Measurements from ENCODE around the gene DZIP1. TPM values are rescaled to one million over a fixed set of nuclear protein-coding genes. Genes with fewer than 3 reads are reported as not detected.

The DZIP1 gene
- total RNA-seq, 2 experiments from 2014 or later, result 0.17 to 0.33 TPM

- ChIA-PET CTCF (interaction anchor here (1.3 kb wide), 1 partner anchor 300 kb away, joined by 3 read pairs; no protein-coding TSS in a partner anchor), POLR2A (no interaction called here)
- no peak overlapping the region for H3K27ac Mint-ChIP-seq
- H3K9me3 Mint-ChIP-seq, result no peaks in the 10 kb centered on the region
- no peaks in the 10 kb centered on the region for H3K36me3 Mint-ChIP-seq
- no peak for DNase-seq
- peaks cover 7% of the 10 kb centered on the region for H3K4me1 Mint-ChIP-seq (ENCODE audit: low read depth)
- H3K27me3 Mint-ChIP-seq, result peaks cover 20% of the 10 kb centered on the region
- no peak overlapping the region for H3K4me3 Mint-ChIP-seq
- intact Hi-C loops (cut with micrococcal nuclease), result no loop called here
Measured at GRCh38 chr13:95533545-95534160, 110.9 kb downstream of the DZIP1 start.

GRCh38 chr13:95530178-95530577, 114.3 kb downstream of the DZIP1 start:
- Mint-ChIP-seq H3K27ac (no peak overlapping the region), H3K4me1 (ENCODE audit: low read depth) (peaks cover 1% of the 10 kb centered on the region), H3K27me3 (peaks cover 14% of the 10 kb centered on the region), H3K4me3 (no peak overlapping the region), H3K9me3 (no peaks in the 10 kb centered on the region), H3K36me3 (no peaks in the 10 kb centered on the region)
- ChIA-PET CTCF (no interaction called here), POLR2A (no interaction called here)
- intact Hi-C loops (cut with micrococcal nuclease), result no loop called here
- no peak for DNase-seq

Other genes with a start within 250 kb of the DZIP1 start
- not detected for gene CLDN10, start 92.0 kb downstream of the DZIP1 start, total RNA-seq
- 10 to 100 TPM; 19.2 to 20.1 TPM for gene DNAJC3, start 32.4 kb upstream of the DZIP1 start, total RNA-seq

Measured in activated CD4-positive, alpha-beta memory T cell treated with anti-CD3 and anti-CD28 coated beads for 36 hours (primary cell).